T-helper 2 cell (primary cell): Measurements from ENCODE around the gene SLC37A2.

ENCODE experiments used
- DNase-seq, 5 experiments: peaks; one replicate each; pipeline versions ENCODE4 v3.0.0 to v3.0.0-alpha.2; 2012 to 2022

The SLC37A2 gene

GRCh38 chr11:125071435-125071834, 8.3 kb downstream of the SLC37A2 start:
- no peak for DNase-seq

DNA sequence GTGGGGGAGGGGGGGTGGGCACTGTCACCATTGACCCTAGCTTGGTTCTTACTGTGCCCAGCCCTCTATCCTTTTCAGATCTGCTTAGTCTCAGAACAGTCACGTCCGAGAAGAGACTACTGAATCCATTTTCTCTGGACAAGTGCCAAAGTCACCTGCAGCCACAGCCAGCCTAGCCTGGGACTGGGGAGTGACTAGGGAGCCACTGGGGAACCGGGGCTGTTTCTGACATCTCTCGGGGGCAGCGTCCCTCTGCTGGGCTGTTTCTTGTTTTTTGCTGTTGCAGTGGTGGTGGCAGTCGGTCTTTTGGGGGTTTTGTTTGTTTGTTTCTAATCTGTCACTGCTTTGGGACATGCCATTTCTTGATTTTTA, 8.7 kb downstream of the SLC37A2 start:
- no peak for DNase-seq

DNA sequence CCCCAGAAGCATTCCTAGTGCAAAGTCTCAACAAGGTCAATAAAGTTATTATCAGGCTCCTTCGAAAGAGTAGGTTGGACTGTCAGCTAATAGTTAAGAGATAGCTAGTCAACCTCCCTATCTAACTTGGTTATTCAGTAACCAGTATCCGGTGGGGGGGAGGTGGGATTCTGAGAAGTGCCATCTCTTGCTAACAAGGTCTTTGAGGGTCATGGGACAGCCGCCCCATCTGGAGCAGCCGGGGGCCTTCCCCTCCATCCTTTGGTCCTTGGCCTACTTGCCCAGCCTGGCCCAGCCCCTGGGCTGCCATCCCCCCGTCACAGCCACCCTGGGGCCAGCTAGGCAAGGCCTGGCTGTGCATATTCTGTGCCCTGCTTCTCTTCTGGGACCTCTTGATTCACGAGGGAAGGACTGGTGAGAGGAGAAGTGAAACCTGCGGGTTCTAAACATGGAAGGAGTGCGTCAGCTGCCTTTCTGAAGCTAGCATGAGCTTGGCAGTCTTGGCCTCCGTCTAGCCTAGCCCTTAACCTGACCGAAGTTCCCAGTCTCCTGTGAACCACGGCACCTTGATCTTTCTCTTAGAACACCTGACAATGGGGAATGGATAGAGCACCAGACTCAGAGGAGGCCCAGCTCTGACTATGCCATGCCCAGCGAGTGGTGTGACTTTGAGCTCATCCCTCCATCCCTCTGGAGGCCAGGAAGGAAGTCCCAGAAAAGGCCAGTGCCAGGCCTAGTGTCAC, 9.3 kb downstream of the SLC37A2 start:
- no peak for DNase-seq

DNA sequence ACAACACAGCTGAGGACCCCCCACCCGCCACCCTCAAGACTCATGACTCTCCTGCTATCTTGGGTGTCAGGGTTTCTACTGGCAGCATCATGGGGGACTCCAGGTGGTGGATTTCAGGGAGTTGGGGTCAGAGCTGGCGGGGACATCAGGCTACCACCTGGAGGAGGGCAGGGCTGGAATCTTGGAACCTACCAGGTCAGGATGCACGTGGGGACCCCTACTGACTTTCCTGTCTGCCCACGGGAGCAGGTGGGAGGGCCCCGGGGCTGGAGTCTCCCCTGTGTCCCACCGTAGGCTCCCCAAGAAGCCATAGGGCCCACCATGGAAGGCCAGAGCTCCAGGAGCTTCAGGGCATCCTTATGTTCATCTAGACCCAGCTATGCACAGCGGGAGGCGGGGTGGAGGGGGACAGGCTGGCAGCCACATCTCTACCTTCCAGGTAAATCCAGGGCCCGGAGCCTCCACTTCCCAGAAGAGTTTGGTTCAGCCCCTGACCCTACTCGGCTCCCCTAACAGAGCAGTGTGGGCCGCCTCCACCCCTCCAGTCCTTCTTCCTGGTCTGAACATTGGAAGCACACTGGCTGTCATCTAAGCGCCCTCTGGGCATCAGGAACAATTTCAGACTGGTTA, 10.0 kb downstream of the SLC37A2 start:
- DNase-seq = no peak

- DNase-seq = no peak
Observed at GRCh38 chr11:125073616-125074483, 10.7 kb downstream of the SLC37A2 start.

GRCh38 chr11:125074511-125075241, 11.6 kb downstream of the SLC37A2 start:
- no peak for DNase-seq

DNA sequence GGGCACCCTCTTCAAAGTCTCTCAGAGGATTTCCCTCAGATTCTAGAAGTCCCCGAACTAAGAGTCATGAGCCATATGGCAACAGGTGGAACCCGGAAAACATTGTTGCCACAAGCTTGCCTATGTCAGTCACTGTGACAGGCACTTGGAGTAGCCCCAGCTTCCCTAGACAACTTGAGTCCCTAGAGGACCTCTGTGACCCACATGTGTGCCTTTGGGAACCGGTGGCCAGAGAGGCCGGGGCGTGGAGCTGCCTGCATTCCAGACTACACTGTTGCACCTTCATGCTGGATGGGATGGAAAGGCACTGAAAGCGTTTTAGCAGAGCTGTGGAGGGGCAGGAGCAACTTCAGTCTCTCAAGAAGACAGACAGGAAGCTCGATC, 12.1 kb downstream of the SLC37A2 start:
- DNase-seq = no peak

- no peak for DNase-seq
Observed at GRCh38 chr11:125075900-125076317, 12.8 kb downstream of the SLC37A2 start.

DNA sequence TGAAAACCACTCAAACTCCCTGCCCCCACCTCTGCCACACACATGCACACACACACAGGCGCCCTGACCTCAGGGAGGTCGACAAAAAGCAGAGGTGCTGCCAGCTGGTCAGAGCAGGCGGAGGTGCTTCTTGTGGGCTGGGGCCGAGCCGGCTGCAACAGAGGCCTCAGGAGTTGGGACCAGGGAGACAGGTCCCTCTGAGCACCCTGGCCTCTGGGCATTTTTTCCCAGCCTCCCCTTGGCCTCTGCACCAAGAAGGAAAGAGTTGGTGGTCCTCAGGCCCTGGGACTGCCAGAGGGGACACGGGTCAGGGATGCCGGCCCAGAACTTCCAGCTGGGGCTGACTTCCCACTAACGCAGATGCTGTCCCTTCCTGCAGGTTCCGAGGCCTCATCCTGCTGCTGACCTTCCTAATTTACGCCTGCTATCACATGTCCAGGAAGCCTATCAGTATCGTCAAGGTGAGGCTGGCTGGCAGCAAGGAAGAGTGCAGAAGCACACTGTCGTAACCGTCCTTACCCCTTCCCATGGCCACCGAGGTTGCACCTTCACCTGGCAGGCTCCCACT, 13.4 kb downstream of the SLC37A2 start:
- DNase-seq = no peak

DNA sequence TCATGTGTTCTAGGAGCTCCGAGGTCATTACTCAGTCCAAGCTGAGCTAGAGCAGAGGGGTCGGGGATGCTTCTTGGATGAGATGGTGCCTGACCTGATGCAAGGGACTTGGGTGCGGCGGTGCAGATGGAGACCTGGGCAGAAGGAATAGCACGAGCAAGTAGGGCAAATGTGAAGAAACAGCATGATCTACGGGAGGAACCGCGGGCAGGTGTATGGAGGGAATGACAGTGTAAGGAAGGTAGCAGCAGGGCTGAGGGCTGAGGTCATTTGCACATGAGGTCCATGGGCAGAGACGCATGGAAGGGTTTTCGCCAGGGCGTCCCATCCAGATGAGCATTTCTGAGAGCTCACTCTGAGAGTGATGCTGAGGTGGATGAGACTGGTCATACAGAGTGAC, 14.9 kb downstream of the SLC37A2 start:
- no peak for DNase-seq

GRCh38 chr11:125078516-125079140, 15.5 kb downstream of the SLC37A2 start:
- DNase-seq = no peak

- no peak for DNase-seq
Observed at GRCh38 chr11:125079151-125079877, 16.2 kb downstream of the SLC37A2 start.

- no peak for DNase-seq
Observed at GRCh38 chr11:125079878-125080530, 16.9 kb downstream of the SLC37A2 start.

GRCh38 chr11:125080531-125080911, 17.4 kb downstream of the SLC37A2 start:
- DNase-seq = no peak

- DNase-seq = no peak
Observed at GRCh38 chr11:125081098-125081798, 18.1 kb downstream of the SLC37A2 start.

GRCh38 chr11:125082040-125082439, 18.9 kb downstream of the SLC37A2 start:
- DNase-seq = no peak

DNA sequence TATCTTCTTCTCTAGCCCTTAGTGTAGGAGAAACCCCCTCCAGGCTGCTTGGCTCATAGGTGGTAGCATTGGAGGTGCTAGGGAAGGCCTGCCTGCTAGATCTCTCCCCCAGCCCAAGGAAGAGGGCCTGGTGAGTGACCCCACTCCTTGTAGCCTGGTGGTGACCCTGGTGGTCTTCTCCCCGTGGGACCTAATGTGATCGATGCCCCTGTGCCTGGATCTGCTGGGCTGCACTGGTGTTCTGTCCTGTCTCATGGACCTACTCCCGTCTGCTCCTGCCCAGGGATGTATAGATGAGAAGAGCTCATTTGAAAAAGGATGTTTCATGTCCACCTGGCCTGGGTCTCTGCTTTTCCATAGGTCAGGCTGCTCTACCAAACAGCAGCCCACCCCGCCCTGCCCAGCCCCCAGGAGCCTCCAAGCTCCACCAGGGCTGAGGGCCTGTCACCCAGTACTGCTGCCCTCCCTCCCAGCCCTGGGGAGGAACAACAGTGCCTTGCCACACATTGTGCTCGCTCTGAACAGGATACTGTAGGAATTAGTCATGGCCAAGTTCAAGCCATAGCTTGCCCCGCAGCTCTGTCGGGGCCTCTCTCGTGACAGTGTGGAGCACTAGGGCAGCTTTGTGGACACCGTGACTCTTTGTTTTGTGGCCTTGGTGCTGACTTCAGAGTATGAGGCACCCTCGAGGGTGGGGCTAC, 19.7 kb downstream of the SLC37A2 start:
- no peak for DNase-seq

DNA sequence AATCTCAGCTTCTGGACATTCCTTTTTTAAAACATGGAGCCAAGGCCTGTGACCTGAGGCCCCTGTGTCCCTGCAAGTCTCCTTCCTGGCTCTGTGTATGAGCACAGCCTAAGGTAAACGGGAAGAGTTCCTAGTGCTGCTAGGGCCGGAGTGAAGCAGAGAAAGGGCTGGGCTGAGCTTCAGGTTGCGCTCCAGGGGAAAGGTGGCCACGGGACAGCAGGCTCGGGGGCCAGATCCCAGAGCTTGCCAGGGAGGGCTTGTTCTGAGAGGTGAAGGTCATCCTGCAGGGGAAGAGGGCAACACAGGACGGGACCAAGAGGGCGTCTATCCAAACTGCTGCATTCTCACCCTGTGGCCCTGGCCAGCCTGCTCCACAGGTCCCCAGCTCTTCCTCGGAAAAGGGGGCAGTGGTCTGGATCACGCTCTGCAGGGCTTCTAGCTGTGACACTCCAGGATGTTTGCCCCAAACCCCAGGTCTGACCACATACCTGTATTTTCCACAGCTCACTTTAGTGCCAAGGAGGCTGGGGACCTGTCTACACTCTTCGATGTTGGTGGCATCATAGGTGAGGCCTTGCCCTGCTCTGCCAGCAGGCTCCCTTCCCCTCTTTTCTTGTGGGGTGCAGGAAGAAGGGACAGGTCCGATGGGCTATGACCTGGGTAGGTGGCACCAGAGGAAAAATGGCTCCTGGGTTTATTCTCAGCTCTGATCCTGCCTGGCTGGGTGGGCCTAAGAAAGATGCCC, 20.4 kb downstream of the SLC37A2 start:
- no peak for DNase-seq

DNA sequence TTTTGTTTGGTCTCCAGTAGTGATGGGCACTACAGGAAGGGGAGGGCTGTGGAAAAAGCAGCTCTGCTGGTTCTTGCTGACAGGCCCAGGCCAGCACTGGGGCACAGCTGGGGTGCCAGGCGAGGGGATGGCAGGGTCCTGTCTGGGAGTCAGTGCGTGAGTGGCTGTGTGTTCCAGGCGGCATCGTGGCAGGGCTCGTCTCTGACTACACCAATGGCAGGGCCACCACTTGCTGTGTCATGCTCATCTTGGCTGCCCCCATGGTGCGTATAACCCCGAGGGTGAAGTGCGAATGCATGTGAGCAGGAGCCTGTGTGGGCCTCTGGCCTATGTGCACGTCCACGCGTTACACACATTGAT, 20.9 kb downstream of the SLC37A2 start:
- no peak for DNase-seq
